HG03103 (cell line): ENCODE results near the gene SYNE2.
"Not testable (repeated sequence)": the region's sequence is repeated elsewhere in the genome, so short reads cannot be mapped to it uniquely, and the experiment has no call there.

Experiments used
- ATAC-seq: cut with Tn5 transposase; IDR thresholded peaks from one replicate; pipeline ENCODE4 v1.9.1; 2021; ENCODE audit warnings: low read depth; ENCODE audit not compliant: unreplicated experiment

Gene SYNE2, protein sequence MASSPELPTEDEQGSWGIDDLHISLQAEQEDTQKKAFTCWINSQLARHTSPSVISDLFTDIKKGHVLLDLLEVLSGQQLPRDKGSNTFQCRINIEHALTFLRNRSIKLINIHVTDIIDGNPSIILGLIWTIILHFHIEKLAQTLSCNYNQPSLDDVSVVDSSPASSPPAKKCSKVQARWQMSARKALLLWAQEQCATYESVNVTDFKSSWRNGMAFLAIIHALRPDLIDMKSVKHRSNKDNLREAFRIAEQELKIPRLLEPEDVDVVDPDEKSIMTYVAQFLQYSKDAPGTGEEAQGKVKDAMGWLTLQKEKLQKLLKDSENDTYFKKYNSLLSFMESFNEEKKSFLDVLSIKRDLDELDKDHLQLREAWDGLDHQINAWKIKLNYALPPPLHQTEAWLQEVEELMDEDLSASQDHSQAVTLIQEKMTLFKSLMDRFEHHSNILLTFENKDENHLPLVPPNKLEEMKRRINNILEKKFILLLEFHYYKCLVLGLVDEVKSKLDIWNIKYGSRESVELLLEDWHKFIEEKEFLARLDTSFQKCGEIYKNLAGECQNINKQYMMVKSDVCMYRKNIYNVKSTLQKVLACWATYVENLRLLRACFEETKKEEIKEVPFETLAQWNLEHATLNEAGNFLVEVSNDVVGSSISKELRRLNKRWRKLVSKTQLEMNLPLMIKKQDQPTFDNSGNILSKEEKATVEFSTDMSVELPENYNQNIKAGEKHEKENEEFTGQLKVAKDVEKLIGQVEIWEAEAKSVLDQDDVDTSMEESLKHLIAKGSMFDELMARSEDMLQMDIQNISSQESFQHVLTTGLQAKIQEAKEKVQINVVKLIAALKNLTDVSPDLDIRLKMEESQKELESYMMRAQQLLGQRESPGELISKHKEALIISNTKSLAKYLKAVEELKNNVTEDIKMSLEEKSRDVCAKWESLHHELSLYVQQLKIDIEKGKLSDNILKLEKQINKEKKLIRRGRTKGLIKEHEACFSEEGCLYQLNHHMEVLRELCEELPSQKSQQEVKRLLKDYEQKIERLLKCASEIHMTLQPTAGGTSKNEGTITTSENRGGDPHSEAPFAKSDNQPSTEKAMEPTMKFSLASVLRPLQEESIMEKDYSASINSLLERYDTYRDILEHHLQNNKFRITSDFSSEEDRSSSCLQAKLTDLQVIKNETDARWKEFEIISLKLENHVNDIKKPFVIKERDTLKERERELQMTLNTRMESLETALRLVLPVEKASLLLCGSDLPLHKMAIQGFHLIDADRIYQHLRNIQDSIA (N-terminal part only)

DNA sequence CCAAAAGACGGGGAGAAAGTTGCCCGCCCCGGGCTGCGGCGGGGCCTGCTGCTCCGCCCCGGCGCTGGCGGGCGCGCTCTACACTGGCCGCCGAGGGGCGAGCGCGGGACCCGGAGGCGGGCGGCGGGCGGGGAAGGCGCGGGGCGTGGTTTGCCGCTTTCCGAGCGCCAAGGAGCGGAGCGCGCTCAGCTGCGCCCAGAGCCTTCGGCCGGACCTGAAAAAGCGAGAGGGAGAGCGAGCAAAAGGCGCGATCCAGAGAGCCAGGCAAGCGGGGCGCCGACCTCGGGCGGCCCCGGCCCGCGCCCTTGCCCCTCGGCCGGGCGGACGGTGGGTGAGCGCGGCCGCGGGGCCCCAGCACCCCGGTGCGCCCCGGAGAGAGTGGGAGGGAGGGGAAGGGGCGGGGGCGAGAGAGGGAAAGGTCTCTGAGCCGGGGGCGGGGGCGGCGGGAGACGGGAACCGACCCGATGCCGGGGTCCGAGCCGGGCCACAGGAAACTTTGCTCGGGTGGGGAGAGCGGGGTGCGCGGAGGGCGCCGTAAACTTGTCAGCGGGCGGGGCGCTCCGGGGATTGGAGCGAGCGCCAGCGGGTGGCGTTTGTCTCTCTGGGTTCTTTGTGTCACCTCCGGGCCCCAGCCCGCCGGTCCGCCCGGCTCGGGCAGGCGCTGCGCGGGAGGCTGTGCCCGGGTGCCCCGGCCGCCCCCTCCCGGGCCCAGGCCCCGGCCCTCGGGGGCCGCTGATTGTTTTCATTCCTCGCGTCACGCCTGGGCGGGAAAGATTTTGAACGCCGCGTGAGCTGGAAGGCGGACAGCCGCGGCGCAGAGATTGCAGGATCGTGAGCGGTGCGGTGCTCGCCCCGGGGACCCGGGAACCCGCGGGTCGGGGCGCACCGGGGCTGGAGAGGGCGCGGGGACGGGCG lies at the start of gene SYNE2:
Gene SYNE2, plus strand, starts transcription at position 188 of the 915 bp plus-strand sequence. CDS start 56,145 bp downstream, outside the sequence.
- peak; percentile 79 for ATAC-seq

DNA sequence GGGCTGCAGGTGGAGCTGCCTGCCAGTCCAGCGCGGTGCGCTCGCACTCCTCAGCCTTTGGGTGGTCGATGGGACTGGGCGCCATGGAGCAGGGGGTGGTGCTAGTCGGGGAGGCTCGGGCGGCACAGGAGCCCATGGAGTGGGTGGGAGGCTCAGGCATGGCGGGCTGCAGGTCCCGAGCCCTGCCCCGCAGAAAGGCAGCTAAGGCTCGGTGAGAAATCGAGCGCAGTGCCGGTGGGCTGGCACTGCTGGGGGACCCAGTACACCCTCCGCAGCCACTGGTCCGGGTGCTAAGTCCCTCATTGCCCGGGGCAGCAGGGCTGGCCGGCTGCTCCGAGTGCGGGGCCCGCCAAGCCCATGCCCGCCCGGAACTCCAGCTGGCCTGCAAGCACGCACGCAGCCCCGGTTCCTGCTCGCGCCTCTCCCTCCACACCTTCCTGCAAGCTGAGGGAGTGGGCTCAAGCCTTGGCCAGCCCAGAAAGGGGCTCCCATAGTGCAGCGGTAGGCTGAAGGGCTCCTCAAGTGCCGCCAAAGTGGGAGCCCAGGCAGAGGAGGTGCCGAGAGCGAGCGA lies 49.5 kb upstream of the SYNE2 start:
- not testable (repeated sequence) for ATAC-seq

DNA sequence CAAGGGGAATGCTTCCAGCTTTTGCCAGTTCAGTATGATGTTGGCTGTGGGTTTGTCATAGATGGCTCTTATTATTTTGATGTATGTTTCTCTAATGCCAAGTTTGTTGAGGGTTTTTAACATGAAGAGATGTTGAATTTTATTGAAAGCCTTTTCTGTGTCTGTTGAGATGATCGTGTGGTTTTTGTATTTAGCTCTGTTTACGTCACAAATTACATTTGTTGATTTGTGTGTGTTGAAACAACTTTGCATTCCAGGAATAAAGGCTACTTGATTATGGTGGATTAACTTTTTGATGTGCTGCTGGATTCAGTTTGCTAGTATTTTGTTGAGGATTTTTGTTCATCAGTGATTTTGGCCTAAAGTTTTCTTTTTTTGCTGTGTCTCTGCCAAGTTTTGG lies 46.7 kb upstream of the SYNE2 start:
- ATAC-seq: not testable (repeated sequence)

DNA sequence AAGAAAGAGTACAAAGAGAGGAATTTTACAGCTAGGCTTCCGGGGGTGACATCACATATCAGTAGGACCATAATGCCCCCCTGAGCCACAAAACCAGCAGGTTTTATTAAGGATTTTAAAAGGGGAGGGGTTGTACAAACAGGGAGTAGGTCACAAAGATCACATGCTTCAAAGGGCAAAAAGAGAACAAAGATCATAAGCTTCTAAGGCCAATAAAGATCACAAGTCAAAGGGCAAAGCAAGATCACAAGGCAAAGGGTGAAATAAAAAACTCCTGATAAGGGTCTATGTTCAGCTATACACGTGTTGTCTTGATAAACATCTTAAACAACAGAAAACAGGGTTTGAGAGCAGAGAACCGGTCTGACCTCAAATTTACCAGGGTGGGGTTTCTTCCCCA lies 41.1 kb upstream of the SYNE2 start:
- ATAC-seq: not testable (repeated sequence)

DNA sequence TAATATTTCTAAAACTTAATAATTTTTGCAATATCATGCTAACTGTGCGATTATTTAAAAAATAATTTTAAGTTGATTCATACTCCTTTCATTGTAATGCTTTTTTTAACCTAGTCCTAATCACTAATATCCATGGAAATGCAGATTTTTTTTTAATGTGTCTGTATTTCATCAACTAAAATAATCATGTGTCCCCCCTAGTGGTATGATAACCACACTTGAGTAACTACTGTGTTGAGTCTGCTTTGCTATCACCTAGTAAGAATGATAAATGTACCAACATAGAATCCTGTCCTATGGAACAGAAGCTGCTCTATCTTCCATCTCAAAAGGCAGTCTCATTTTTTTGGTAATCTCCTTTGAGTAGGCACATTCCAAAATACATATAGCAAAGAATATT lies 19.1 kb upstream of the SYNE2 start:
- no peak for ATAC-seq

DNA sequence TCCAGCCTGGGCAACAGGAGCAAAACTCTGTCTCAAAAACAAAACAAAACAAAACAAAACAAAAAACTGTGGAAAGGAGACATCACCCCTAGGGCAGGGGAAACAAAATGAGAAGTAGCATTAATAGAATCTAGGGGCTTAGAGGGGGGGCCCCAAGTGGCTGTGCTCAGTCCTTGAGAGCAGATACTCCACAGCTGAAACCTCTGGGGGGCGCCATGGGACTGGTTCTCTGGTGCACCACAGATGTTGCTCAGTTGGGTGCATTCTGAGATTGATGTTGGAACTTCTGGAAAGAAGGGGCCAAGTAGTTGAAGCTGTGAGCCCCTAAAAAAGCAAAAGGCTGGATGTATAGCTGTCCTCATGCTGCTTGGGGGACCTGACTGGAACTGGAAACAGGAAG lies 11.8 kb upstream of the SYNE2 start:
- ATAC-seq: no peak

DNA sequence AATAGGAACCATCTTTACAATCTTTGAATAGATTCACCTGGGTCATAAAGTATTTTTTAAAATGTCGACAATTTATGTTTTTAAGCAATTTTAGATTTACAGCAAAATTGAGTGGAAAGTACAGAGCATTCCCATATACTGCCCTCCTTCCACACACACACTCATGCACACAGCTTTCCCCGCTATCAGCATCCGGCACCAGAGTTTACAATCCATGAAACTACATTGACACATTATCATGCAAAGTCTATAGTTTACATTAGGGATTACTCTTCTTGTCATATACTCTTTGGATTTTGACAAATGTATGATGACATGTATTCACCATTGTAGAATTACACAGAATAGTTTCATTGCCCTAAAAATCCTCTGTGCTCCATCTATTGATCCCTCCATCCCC lies 9.0 kb upstream of the SYNE2 start:
- ATAC-seq: no peak

DNA sequence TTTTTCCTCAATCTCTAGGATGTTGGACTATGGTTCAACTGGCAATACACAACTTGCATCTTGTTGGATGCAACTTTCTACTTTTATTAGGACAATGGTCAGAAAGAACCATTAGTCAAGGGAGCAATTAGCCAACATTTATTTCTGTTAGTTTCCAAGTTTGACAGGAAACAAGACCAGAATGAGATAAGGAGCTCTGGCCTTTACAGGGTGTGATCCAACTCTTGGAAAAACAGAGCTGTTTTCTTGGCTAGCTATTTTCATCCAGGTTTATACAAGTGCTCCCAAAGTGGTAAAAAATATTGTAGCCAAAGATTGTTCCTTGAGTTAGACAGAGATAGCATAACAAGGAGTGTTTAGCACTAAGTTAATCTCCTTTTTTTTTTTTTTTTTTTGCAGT lies 3.9 kb upstream of the SYNE2 start:
- ATAC-seq: no peak

DNA sequence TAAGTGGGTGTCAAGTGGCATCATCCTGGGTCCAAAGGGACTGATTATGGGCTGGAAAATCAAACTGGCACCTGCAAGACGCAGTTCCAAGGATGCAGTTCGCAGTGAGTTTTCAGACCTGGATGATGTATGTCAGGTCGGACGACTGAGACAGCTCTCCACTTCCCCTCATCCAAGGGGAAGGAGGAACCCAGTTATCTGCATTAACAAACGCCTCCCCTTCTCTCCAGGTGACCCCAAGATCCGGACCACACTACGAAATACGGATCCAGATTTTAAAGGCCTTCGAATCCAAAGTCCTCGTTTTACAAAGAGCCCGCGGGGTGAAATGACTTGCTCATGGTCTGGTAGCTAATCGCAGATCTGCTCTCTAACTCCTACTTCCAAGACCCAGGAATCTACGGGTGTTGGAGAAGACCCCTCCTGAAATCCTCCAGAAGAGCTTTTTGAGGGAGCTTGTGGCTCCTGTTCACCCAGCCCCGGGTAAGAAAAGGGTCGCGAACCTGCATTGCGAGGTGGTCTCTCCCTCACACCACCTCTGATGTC lies 460 bp upstream of the SYNE2 start:
- ATAC-seq: no peak

DNA sequence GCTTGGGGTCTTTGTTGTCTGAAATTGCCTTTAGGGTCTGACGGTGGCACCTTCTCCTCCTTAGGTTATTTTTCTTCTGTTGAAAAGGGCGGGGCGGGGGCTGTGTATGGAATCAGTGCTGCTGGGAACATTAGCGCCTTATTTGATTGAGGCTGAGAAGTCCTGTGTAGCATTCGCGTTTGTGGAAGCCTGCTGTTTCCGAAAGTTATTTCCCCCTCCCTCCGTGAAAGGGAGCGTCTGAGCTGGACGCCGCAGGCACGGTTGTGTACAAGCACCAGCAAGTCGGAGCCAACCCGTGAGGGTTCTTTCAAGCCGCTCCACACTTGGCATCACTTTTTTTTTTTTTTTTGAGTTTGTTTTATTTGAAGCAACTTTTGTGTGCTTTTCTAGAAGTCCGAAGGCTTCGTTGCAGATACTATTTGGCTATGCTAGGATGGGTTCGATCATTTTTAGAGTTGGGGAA lies 1.1 kb downstream of the SYNE2 start:
- ATAC-seq: no peak

DNA sequence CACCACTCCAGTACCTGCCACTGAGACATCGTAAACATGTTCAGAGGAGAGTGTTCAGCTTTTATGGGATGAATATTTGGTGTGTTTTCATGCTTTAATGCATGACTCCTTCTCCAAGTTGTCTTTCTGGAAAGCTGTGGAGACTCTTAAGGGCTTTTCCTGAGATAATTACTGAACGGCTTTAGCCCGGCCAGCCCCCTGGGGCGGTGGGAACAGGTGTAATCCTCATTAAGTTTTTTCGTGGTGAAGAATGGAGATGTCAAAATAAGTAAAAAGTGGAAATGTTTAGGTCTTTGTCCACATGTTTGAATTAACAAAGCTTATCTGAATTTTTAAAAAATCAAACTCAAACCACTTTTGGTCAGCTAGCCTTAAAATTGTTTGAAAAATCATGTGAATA lies 1.5 kb downstream of the SYNE2 start:
- no peak for ATAC-seq

DNA sequence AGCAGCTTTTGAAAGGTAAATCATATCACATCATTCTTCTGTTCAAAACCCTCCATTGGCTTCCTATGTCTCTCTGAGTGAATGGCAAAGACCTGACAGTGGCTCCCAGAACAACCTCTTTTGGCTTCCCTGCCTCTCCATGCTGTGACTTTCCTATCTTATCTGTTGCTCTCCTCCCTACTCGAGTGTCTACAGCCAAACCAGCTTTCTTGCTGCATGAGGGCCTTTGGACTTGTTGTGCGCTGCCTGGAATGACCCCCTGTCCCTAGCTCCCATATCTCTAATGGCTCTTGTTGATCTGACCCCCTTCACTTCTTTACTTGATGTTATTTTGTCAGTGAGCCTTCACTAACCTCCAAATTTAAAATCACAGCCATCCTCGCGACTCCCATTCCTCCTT lies 2.5 kb downstream of the SYNE2 start:
- no peak for ATAC-seq

DNA sequence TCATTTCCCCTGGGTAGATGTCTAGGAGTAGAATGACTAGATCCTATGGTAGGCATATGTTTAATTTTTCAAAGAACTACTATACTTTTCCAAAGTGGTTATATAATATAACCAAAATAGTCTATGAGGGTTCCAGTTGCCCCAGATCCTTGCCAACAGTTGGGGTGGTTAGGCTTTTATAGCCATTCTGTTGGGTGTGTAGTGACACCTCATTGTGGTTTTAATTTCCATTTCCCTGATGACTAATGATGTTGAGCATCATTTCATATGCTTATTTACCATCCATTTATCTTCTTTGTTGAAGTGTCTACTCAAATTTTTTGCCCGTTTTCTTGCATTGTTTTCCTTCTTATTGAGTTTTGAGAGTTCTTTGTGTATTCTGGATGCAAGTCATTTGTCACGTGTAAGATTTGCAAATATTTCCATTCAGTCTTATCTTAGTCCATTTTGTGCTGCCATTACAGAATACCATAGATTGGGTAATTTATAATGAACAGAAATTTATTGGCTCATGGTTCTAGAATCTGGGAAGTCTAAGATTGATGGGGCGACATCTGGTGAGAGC lies 4.7 kb downstream of the SYNE2 start:
- ATAC-seq: no peak

DNA sequence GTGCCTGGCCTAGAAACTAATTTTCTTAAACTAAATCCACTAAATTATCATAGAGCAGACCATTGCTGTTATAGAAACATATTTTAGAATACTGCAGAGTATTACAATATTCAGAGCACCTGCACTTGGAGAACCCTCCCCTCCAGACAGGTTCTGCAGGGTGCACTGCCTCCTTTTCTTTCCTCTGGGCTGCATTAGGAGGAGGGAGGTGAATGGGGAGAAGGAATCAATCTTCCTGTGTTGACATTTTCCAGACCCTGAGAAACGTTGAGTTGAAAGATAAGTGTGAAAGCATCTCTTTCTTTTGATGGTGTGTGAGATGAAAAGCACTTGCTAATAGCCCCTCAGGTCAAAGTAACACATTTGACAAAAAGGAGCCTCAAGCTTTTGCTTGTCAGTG lies 7.3 kb downstream of the SYNE2 start:
- no peak for ATAC-seq

DNA sequence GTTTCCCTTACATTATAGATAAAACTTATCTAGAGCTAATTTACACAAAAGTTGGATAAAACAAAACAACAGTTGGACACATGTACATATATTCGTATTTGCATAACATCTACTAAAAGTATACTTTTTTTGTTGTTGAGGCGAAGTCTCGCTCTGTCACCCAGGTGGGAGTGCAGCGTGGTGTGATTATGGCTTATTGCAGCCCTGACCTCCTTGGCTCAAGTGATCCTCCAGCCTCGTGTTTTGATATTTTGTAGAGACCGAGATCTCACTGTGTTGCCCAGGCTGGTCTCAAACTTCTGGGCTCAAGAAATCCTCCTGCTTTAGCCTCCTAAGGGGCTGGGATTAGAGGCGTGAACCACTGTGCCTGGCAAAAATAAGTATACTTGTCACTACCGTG lies 9.4 kb downstream of the SYNE2 start:
- no peak for ATAC-seq

DNA sequence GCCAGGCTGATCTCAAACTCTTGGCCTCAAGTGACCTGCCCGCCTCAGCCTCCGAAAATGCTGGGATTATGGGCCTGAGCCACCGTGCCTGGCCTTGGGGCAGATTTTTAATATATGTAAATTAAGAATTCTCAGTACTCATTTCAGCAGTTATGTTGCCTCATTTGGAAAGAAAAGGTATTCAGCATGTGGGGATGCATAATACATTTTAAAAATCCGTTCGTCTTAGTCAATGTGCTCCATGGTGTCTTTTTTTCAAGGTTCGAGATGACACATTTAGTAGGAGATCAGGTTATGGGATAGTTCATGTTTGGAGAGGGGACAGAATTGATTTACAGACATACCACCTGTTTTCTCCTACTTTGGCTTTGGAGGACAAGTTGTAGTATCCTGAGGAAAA lies 10.2 kb downstream of the SYNE2 start:
- no peak for ATAC-seq

DNA sequence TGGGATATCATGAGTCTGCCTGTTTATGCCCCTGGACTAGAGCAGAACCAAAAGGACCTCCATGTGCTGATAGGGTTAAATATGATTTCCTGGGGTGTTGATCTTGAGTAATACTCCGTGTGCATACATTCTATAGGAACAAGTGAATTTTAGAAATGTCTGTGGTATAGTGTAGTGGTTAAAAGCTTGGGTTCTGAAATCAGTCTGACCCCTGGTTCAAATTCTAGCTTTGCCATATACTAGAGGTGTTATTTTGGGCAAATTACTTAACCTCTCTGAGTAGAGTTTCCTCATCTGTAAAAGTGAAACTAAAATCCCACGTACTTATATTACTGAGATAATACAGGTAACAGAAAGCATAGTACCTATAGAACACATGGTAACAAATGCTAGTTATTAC lies 12.0 kb downstream of the SYNE2 start:
- ATAC-seq: peak; percentile 40

DNA sequence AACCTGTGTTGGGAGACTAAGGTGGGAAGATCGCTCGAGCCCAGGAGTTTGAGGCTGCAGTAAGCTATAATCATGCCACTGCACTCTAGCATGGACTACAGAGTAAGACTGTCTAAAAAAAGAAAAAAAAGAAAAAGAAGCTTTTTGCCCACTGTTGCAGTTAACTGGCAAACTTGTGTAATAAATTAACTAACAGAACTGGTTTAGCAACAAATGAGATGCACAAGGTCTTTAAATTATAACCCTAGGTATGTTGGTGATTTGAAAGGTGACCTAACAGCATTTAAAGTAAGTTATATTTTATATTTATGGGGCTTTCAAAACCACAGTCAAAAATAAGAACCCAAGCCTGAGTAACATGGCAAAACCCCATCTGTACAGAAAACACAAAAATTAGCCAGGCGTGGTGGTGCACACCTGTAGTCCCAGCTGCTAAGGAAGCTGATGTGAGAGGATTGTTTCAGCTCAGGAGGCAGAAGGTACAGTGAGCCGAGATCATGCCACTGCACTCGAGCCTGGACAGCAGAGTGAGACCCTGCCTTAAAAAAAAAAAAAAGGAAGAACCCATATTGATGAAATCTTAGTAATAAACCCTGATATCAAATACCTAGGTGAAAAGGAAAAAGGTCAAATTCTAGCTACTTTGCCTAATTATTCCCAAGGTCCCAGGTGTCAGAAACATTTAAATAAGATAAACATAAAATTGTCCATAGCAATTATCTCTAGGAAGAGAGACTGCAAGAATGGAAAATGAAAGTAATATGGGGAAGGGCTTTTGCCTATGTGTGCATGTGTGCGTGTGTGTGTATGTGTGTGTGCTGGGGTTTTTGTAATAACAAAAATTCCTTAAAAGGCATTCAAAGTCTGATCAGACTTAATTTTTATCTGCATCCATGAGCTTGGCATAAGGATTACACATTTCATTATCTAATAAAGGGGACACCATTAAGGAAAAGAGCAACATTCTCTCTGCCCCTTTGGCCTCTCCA lies 15.4 kb downstream of the SYNE2 start:
- no peak for ATAC-seq
